ENCODE results near the gene DNM2.
A peak's percentile ranks its signal among the peaks of the same experiment; 100 is the strongest.

DNA sequence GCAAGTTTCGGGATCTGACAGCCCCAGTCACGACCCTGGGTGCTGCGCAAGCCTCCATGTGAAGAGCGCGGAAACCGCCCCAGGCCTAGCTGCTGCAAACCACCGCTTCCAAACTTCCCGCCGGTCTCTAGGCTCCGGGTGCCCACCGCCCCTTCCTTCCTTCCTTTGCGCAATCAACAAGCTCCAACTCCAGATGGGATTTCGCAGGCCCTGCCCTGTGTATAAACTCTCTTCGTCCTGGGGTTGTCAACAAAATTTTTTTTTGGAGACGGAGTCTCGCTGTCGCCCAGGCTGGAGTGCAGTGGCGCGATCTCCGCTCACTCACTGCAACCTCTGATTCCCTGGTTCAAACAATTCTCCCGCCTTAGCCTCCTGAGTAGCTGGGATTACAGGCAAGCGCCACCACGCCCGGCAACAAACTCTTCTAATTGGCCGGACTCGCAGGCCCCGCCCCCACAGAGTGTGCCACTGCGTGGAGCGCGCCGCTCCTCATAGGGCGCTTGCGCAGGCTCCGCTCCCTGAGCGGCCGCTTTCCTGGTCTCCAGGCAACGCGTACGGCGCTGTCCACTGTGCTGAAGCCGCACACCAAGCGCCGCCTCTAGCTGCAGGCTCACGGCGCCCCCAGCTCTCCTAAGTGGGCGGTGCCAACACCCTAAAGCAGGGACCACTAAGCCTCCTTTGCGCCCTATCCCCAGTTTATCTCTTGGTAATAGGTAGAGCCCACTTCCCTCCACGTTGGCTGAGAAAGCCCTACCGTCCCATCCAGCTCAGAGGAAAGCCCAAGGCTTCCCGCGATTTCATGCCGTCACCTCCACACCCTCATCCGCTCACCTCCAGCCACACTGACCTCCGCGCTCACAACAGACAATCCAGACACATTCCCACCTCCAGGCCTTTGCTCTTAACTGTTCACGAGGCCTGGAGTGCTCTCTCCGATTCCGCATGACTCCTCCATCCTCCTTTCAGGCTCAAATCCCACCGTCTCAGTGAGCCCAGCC lies 22.2 kb upstream of the DNM2 start:
- TF ChIP-seq, protein P1, sequence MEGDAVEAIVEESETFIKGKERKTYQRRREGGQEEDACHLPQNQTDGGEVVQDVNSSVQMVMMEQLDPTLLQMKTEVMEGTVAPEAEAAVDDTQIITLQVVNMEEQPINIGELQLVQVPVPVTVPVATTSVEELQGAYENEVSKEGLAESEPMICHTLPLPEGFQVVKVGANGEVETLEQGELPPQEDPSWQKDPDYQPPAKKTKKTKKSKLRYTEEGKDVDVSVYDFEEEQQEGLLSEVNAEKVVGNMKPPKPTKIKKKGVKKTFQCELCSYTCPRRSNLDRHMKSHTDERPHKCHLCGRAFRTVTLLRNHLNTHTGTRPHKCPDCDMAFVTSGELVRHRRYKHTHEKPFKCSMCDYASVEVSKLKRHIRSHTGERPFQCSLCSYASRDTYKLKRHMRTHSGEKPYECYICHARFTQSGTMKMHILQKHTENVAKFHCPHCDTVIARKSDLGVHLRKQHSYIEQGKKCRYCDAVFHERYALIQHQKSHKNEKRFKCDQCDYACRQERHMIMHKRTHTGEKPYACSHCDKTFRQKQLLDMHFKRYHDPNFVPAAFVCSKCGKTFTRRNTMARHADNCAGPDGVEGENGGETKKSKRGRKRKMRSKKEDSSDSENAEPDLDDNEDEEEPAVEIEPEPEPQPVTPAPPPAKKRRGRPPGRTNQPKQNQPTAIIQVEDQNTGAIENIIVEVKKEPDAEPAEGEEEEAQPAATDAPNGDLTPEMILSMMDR (IDR thresholded peaks at IDR 0.05): no peak
- TF ChIP-seq HOXA7 (CRISPR knock-in tag; IDR thresholded peaks at IDR 0.05): no peak
- TF ChIP-seq KDM1A (IDR thresholded peaks at IDR 0.05; ENCODE audit: low read depth): no peak
- TF ChIP-seq RNF2 (IDR thresholded peaks at IDR 0.05; ENCODE audit: borderline replicate concordance, low read depth): no peak
- no peak for TF ChIP-seq CHD4 (IDR thresholded peaks at IDR 0.05; ENCODE audit: borderline replicate concordance)
- TF ChIP-seq CEBPB (IDR thresholded peaks at IDR 0.05): peak in 1 of 2 experiments; percentile 52; a peak in 1 of 4 replicates
- TF ChIP-seq, protein P2, sequence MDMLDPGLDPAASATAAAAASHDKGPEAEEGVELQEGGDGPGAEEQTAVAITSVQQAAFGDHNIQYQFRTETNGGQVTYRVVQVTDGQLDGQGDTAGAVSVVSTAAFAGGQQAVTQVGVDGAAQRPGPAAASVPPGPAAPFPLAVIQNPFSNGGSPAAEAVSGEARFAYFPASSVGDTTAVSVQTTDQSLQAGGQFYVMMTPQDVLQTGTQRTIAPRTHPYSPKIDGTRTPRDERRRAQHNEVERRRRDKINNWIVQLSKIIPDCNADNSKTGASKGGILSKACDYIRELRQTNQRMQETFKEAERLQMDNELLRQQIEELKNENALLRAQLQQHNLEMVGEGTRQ (IDR thresholded peaks at IDR 0.05): no peak
- no peak for TF ChIP-seq POLR2A (IDR thresholded peaks at IDR 0.05; ENCODE audit: low read length)
- no peak for TF ChIP-seq MAZ (IDR thresholded peaks at IDR 0.05; ENCODE audit: borderline replicate concordance, low read depth, low read length)
- no peak for TF ChIP-seq RFX5 (IDR thresholded peaks at IDR 0.05)
- TF ChIP-seq, protein P3, sequence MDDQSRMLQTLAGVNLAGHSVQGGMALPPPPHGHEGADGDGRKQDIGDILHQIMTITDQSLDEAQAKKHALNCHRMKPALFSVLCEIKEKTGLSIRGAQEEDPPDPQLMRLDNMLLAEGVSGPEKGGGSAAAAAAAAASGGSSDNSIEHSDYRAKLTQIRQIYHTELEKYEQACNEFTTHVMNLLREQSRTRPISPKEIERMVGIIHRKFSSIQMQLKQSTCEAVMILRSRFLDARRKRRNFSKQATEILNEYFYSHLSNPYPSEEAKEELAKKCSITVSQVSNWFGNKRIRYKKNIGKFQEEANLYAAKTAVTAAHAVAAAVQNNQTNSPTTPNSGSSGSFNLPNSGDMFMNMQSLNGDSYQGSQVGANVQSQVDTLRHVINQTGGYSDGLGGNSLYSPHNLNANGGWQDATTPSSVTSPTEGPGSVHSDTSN (IDR thresholded peaks at IDR 0.05): no peak
